ENCODE measurements around the gene TMEM132E.

The TMEM132E gene

GRCh38 chr17:34675143-34675542 is 95.8 kb downstream of the TMEM132E start:
- no peak overlapping the region for H3K4me3 ChIP-seq (ENCODE audit: low read length)
- TF ChIP-seq CTCF (conservative IDR thresholded peaks at IDR 0.05; ENCODE audit: low read depth, low read length) = no peak

GRCh38 chr17:34675605-34676004 is 96.2 kb downstream of the TMEM132E start:
- DNase-seq (ENCODE audit: low read depth) = no peak
- no peak overlapping the region for H3K4me3 ChIP-seq (ENCODE audit: low read length)
- no peak for TF ChIP-seq CTCF (conservative IDR thresholded peaks at IDR 0.05; ENCODE audit: low read depth, low read length)

More at GRCh38 chr17:34675143-34675542, 95.8 kb downstream of the TMEM132E start:
- no peak for DNase-seq (ENCODE audit: low read depth)

DNA sequence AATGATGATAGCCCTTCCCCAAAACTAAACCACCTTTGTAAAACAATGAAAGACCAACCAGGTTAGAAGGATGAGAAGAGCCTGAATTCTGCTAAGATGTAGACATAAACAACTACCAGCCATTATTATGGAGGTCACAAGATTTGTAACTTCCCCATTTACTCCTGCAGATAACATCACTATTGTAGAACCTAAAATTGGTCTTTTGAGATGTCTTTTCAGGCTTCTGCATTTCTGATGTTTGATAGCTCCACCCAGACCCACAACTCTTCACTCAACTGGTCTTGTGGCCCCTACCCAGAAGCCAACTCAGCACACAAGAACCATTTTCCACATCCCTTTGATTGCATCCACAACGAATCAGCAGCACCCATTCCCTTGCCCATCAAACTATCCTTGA is 100.8 kb downstream of the TMEM132E start:
- no peak for TF ChIP-seq CTCF (conservative IDR thresholded peaks at IDR 0.05; ENCODE audit: low read depth, low read length)
- H3K4me3 ChIP-seq (ENCODE audit: low read length) = no peak overlapping the region
- no peak for DNase-seq (ENCODE audit: low read depth)

DNA sequence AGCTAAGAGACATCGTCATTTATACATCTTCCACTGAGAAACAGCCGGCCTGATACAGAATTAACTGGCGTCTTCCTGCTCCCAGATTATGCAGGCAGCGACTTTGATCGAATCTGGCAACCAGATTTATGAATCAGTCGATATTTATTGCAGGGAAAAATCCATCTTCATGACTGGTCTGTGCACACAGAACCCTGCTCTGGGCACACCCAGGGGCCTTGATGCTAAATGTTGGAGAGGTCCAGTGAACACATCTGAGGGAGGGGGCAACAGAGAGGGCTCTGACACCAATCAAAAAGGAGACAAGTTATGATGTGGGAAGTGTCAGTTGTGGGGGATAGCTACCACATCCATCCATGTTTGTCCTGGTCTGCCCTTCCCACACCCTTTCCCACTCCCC is 102.9 kb downstream of the TMEM132E start:
- TF ChIP-seq CTCF (conservative IDR thresholded peaks at IDR 0.05; ENCODE audit: low read depth, low read length) = no peak
- no peak overlapping the region for H3K4me3 ChIP-seq (ENCODE audit: low read length)
- no peak for DNase-seq (ENCODE audit: low read depth)

DNA sequence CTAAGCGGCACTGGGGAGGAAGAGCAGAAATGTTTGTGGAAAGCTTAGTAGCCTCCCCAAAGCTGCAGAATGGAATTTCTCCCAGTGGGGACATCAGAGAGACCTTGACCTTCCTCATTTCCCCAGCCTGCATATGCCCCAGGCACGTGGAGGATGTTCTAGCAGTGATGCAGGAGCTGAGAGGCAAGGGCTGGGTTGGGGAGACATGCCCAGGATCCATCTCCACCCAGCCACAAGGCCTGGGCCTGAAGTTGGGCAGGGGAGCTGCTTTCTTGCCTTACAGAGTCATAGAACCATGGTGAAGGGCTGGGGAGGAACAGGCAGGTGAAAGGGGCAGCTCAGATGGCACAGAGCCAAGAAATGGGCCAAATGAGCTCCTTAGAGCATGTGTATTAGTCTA is 104.0 kb downstream of the TMEM132E start:
- no peak for DNase-seq (ENCODE audit: low read depth)
- TF ChIP-seq CTCF (conservative IDR thresholded peaks at IDR 0.05; ENCODE audit: low read depth, low read length) = no peak
- H3K4me3 ChIP-seq (ENCODE audit: low read length) = no peak overlapping the region
